Nephron progenitor cell (in vitro differentiated cells): ENCODE results near the gene TCF7L1.

ENCODE experiments used
- DNase-seq: peaks from one replicate; pipeline ENCODE4 v3.0.0; 2021
- H3K27ac Mint-ChIP-seq: 2 replicates; pipeline ENCODE4 v1.8.0; 2021; ENCODE audit warnings: mild to moderate bottlenecking, moderate library complexity, mixed read lengths
- H3K27me3 Mint-ChIP-seq: 2 replicates; pipeline ENCODE4 v1.8.0; 2021; ENCODE audit warnings: mild to moderate bottlenecking, low read depth, mixed read lengths; ENCODE audit not compliant: poor library complexity
- H3K36me3 Mint-ChIP-seq: 2 replicates; pipeline ENCODE4 v1.8.0; 2021; ENCODE audit warnings: low read depth, mixed read lengths
- H3K4me1 Mint-ChIP-seq: 2 replicates; pipeline ENCODE4 v1.8.0; 2021; ENCODE audit warnings: mixed read lengths
- H3K4me3 Mint-ChIP-seq: 2 replicates; pipeline ENCODE4 v1.8.0; 2021; ENCODE audit warnings: mild to moderate bottlenecking, moderate library complexity, mixed read lengths
- H3K9me3 Mint-ChIP-seq: 2 replicates; pipeline ENCODE4 v1.8.0; 2021; ENCODE audit warnings: mild to moderate bottlenecking, moderate library complexity, mixed read lengths
- CTCF ChIP-seq: fragments of 200-600 bp; sonication (generic); IDR thresholded peaks from 2 replicates; pipeline ENCODE4 v1.5.0; 2021; ENCODE audit warnings: antibody characterized with exemption

TCF7L1 gene

GRCh38 chr2:85239102-85239501 is 105.9 kb downstream of the TCF7L1 start:
- Mint-ChIP-seq H3K27me3 (peaks cover 5% of the 10 kb centered on the region), H3K36me3 (peaks cover 22% of the 10 kb centered on the region), H3K4me1 (peaks cover 93% of the 10 kb centered on the region), H3K9me3 (no peaks in the 10 kb centered on the region), H3K4me3 (peak overlapping the region; percentile 9), H3K27ac (peak overlapping the region; percentile 54)
- no peak for TF ChIP-seq CTCF
- DNase-seq: no peak

GRCh38 chr2:85240055-85240454 is 106.9 kb downstream of the TCF7L1 start:
- Mint-ChIP-seq H3K9me3 (no peaks in the 10 kb centered on the region), H3K36me3 (peaks cover 23% of the 10 kb centered on the region), H3K27me3 (peaks cover 5% of the 10 kb centered on the region), H3K4me1 (peaks cover 93% of the 10 kb centered on the region), H3K27ac (peak overlapping the region; percentile 49), H3K4me3 (no peak overlapping the region)
- TF ChIP-seq CTCF: no peak
- DNase-seq: no peak

GRCh38 chr2:85242321-85242720 is 109.1 kb downstream of the TCF7L1 start:
- TF ChIP-seq CTCF: no peak
- H3K4me1 Mint-ChIP-seq: peaks cover 87% of the 10 kb centered on the region
- H3K27me3 Mint-ChIP-seq: peaks cover 5% of the 10 kb centered on the region
- DNase-seq: no peak
- no peak overlapping the region for H3K27ac Mint-ChIP-seq
- H3K36me3 Mint-ChIP-seq: peaks cover 23% of the 10 kb centered on the region
- H3K9me3 Mint-ChIP-seq: no peaks in the 10 kb centered on the region
- H3K4me3 Mint-ChIP-seq: no peak overlapping the region

- H3K36me3 Mint-ChIP-seq: peaks cover 23% of the 10 kb centered on the region
- no peak overlapping the region for H3K27ac Mint-ChIP-seq
- peaks cover 5% of the 10 kb centered on the region for H3K27me3 Mint-ChIP-seq
- peaks cover 87% of the 10 kb centered on the region for H3K4me1 Mint-ChIP-seq
- peak; percentile 54 for DNase-seq
- no peaks in the 10 kb centered on the region for H3K9me3 Mint-ChIP-seq
- peak; percentile 46 for TF ChIP-seq CTCF
- H3K4me3 Mint-ChIP-seq: no peak overlapping the region
Observed at GRCh38 chr2:85243101-85244072, 110.2 kb downstream of the TCF7L1 start.

- H3K4me3 Mint-ChIP-seq: no peak overlapping the region
- no peak for TF ChIP-seq CTCF
- peaks cover 23% of the 10 kb centered on the region for H3K36me3 Mint-ChIP-seq
- H3K27ac Mint-ChIP-seq: no peak overlapping the region
- H3K27me3 Mint-ChIP-seq: peaks cover 8% of the 10 kb centered on the region
- peaks cover 90% of the 10 kb centered on the region for H3K4me1 Mint-ChIP-seq
- DNase-seq: no peak
- no peaks in the 10 kb centered on the region for H3K9me3 Mint-ChIP-seq
Observed at GRCh38 chr2:85244828-85245227, 111.6 kb downstream of the TCF7L1 start.
